Iris pigment epithelial cell (primary cell): ENCODE measurements around the gene SNAP25.

ENCODE experiments used
- DNase-seq: peaks from one replicate; pipeline ENCODE4 v3.0.0-alpha.2; 2011; ENCODE audit warnings: low read depth

Gene SNAP25

GRCh38 chr20:10332656-10333415 is 114.2 kb downstream of the SNAP25 start:
- peak; percentile 38 for DNase-seq

GRCh38 chr20:10336959-10337729 is 118.5 kb downstream of the SNAP25 start:
- DNase-seq = peak; percentile 41

GRCh38 chr20:10338426-10339180 is 120.0 kb downstream of the SNAP25 start:
- no peak for DNase-seq

- DNase-seq = no peak
Measured at GRCh38 chr20:10339609-10340008, 121.0 kb downstream of the SNAP25 start.

DNA sequence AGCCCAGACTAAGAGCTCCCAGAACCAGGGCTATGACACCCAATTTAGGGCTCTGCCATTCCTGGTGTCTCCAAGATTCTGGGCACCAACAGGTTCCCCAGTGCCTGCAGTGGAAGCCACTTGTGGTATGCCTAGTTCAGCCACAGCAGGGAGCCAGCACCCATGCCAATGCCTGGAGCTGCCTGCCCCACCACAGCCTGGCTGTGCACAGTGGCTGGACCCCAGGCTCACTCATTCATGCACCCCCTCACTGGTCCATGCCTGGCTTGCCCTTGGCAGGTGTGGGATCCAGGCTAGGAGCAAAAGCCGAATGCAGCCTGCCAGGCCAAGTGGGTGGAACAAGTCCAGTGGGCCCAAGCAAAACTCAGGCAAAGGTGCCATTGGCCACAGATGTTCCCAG is 123.5 kb downstream of the SNAP25 start:
- DNase-seq = no peak

DNA sequence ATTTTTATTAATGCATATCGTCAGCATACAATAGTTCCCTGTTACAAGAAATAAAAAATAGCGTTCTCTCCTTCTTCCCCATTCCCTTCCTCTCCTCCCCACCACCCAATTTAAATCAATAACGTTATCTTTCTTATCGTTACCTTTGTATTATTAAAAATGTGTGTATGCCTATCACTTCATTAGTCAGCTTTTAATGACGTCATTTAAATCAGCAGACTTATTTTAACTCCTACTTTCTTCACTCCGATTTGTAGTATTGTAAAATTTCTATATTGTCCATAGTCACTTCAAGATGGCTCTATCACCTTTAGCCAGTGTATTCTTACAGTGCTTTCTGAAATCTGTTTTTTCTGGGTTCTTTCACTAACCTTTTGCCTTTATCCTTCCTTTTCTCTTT is 126.3 kb downstream of the SNAP25 start:
- DNase-seq = no peak

- no peak for DNase-seq
Measured at GRCh38 chr20:10347086-10347880, 128.7 kb downstream of the SNAP25 start.

DNA sequence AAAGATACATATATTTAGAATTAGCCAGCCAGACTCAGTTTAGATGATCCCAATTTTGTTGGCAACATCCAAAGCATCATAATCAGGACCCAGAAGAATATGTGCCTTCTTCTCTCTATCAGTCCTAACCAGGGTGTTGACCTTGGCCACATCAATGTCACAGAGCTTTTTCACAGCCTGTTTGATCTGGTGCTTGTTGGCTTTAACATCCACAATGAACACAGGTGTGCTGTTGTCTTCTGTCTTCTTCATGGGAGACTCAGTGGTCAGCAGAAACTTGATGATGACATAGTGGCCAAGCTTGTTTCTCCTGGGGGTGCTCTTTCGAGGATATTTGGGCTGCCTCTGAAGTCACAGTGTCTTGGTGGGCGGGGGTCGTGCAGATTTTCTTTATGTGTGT is 130.5 kb downstream of the SNAP25 start:
- DNase-seq = no peak

- DNase-seq = no peak
Measured at GRCh38 chr20:10350188-10350842, 131.7 kb downstream of the SNAP25 start.

GRCh38 chr20:10352934-10353824 is 134.5 kb downstream of the SNAP25 start:
- peak; percentile 59 for DNase-seq

GRCh38 chr20:10356628-10357027 is 138.0 kb downstream of the SNAP25 start:
- DNase-seq = no peak
